WERI-Rb-1 (cell line): ENCODE results near the gene SYT9.

Experiments used
- DNase-seq: peaks from one replicate; pipeline ENCODE4 v3.0.0-alpha.2; 2020
- H3K27ac ChIP-seq: fragments of 250-450 bp; sonication (Bioruptor Pico); 2 replicates; pipeline ENCODE4 v1.5.1; 2020; ENCODE audit warnings: mild to moderate bottlenecking, moderate library complexity
- H3K27me3 ChIP-seq: fragments of 250-450 bp; sonication (Bioruptor Pico); 2 replicates; pipeline ENCODE4 v1.5.1; 2021; ENCODE audit warnings: mild to moderate bottlenecking, low read depth, moderate library complexity; ENCODE audit not compliant: insufficient read depth, severe bottlenecking
- H3K36me3 ChIP-seq: fragments of 250-450 bp; sonication (Bioruptor Pico); 2 replicates; pipeline ENCODE4 v1.5.1; 2020; ENCODE audit warnings: mild to moderate bottlenecking, moderate library complexity
- H3K4me3 ChIP-seq: 2 replicates; pipeline ENCODE4 v1.5.1; 2011; ENCODE audit warnings: low read depth, mild to moderate bottlenecking, control low read depth, low read length
- H3K9me3 ChIP-seq: fragments of 250-450 bp; sonication (Bioruptor Pico); 2 replicates; pipeline ENCODE4 v1.5.1; 2021; ENCODE audit warnings: mild to moderate bottlenecking, moderate library complexity; ENCODE audit not compliant: severe bottlenecking
- TF ChIP-seq, protein P1 (sequence below): IDR thresholded peaks from 2 replicates; pipeline ENCODE4 v1.5.1; 2011; ENCODE audit warnings: low read depth, mild to moderate bottlenecking, control low read depth, inconsistent platforms, low read length

Gene SYT9

GRCh38 chr11:7493670-7494069, 242.0 kb downstream of the SYT9 start:
- no peak overlapping the region for H3K4me3 ChIP-seq
- peaks cover 60% of the 10 kb centered on the region for H3K27me3 ChIP-seq
- no peak for DNase-seq
- H3K36me3 ChIP-seq = no peaks in the 10 kb centered on the region
- H3K27ac ChIP-seq = no peak overlapping the region
- TF ChIP-seq, protein P1, sequence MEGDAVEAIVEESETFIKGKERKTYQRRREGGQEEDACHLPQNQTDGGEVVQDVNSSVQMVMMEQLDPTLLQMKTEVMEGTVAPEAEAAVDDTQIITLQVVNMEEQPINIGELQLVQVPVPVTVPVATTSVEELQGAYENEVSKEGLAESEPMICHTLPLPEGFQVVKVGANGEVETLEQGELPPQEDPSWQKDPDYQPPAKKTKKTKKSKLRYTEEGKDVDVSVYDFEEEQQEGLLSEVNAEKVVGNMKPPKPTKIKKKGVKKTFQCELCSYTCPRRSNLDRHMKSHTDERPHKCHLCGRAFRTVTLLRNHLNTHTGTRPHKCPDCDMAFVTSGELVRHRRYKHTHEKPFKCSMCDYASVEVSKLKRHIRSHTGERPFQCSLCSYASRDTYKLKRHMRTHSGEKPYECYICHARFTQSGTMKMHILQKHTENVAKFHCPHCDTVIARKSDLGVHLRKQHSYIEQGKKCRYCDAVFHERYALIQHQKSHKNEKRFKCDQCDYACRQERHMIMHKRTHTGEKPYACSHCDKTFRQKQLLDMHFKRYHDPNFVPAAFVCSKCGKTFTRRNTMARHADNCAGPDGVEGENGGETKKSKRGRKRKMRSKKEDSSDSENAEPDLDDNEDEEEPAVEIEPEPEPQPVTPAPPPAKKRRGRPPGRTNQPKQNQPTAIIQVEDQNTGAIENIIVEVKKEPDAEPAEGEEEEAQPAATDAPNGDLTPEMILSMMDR = no peak
- H3K9me3 ChIP-seq = no peaks in the 10 kb centered on the region

DNA sequence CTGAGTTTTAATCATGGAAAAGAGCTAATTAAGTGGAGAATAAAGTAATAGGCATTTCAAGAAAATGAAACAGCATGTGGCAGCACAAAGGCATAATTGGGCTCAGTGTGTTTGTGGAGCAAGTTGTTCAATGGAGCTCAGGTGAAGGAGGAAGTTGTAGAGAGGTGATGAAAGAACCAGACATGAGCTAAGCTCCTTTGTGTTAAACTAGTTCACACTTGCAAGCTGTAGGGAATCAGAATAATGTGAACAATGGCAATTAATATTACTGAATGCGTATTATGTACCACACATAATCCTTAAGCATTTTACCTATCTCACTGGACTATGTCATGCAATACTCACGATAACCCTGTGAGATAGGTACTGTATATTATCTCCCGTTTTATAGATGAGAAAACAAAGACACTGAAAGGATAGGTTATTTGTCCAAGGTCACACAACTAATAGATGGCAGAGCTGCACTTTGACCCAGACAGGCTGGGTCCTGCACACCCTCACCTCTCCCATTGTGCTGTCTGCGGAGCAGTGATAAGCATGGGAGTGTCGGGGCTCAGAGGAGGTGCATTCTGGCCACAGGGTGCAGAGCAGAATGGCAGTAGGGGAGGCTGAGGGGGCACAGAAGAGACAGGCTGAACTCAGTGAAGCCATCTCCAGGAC, 242.5 kb downstream of the SYT9 start:
- no peak overlapping the region for H3K4me3 ChIP-seq
- peaks cover 57% of the 10 kb centered on the region for H3K27me3 ChIP-seq
- TF ChIP-seq, protein P1 = no peak
- H3K9me3 ChIP-seq = no peaks in the 10 kb centered on the region
- H3K27ac ChIP-seq = no peak overlapping the region
- no peaks in the 10 kb centered on the region for H3K36me3 ChIP-seq
- no peak for DNase-seq

GRCh38 chr11:7495882-7496551, 244.3 kb downstream of the SYT9 start:
- no peaks in the 10 kb centered on the region for H3K9me3 ChIP-seq
- TF ChIP-seq, protein P1 = no peak
- DNase-seq = no peak
- no peak overlapping the region for H3K4me3 ChIP-seq
- H3K27me3 ChIP-seq = peaks cover 55% of the 10 kb centered on the region
- no peak overlapping the region for H3K27ac ChIP-seq
- no peaks in the 10 kb centered on the region for H3K36me3 ChIP-seq

DNA sequence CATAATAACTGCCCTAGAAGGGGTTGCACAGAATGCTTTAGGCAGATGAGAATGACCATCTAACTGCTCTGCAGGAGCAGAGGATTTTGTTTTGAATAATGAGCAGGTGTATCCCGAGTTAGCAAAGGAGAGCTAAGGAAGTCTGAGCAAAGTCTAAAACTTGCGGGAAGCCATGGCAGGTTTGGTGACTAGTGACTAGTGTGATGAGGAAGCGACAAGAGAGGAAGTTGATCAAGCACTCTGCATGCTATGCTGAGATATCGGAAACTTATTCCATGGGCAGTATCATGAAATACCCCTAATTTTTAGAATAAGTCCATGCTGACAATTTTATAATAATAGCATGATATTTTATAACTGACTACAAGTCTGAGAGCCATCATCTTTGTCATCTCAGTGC, 246.5 kb downstream of the SYT9 start:
- H3K27ac ChIP-seq = no peak overlapping the region
- no peaks in the 10 kb centered on the region for H3K36me3 ChIP-seq
- peaks cover 43% of the 10 kb centered on the region for H3K27me3 ChIP-seq
- no peaks in the 10 kb centered on the region for H3K9me3 ChIP-seq
- TF ChIP-seq, protein P1 = no peak
- no peak overlapping the region for H3K4me3 ChIP-seq
- DNase-seq = no peak

GRCh38 chr11:7499081-7499480, 247.4 kb downstream of the SYT9 start:
- TF ChIP-seq, protein P1 = no peak
- no peaks in the 10 kb centered on the region for H3K36me3 ChIP-seq
- H3K27me3 ChIP-seq = peaks cover 41% of the 10 kb centered on the region
- no peak overlapping the region for H3K4me3 ChIP-seq
- no peak overlapping the region for H3K27ac ChIP-seq
- H3K9me3 ChIP-seq = no peaks in the 10 kb centered on the region
- no peak for DNase-seq

DNA sequence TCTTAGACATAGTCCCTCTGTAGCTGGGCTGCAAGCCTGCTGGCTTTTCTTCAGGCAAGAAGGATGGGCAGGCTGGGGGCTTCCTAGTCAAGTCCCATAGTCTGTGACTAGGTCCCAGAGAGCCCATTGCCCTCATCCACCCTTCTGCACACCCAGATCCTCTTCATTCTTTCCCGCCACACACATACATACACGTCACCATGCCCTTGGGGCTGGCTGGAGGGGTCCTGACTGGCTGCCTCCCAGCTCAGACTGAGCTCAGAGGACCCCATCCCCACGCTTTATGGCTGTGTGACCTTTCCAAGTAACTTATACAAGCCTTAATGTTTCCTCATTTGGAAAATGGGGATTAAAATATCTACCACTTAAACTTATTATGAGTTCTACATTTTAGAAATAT, 248.5 kb downstream of the SYT9 start:
- no peak overlapping the region for H3K4me3 ChIP-seq
- H3K36me3 ChIP-seq = no peaks in the 10 kb centered on the region
- H3K27me3 ChIP-seq = peaks cover 34% of the 10 kb centered on the region
- H3K9me3 ChIP-seq = no peaks in the 10 kb centered on the region
- no peak for DNase-seq
- TF ChIP-seq, protein P1 = no peak
- no peak overlapping the region for H3K27ac ChIP-seq
